Naive thymus-derived CD4-positive, alpha-beta T cell (primary cell): Measurements from ENCODE around the gene HIF3A. TPM values are rescaled to one million over a fixed set of nuclear protein-coding genes. Genes with fewer than 3 reads are reported as not detected.

Experiments used
- ATAC-seq: fragments of 150-1000 bp; cut with Tn5 transposase; 2 replicates; pipeline ENCODE4 v1.10.0; 2021; ENCODE audit warnings: mild to moderate bottlenecking, moderate library complexity
- CTCF ChIA-PET: fragments of 350-600 bp; sonication (Branson Sonifier 250); formaldehyde crosslinking; loops from one replicate; lab custom pipeline; 2021; ENCODE audit warnings: antibody characterized with exemption; lab: Charles Lee
- POLR2A ChIA-PET: fragments of 350-600 bp; sonication (Branson Sonifier 250); formaldehyde crosslinking; loops from one replicate; lab custom pipeline; 2021; ENCODE audit warnings: antibody characterized with exemption, inconsistent platforms; lab: Charles Lee
- DNase-seq, 9 donors: peaks; one replicate each; pipeline versions ENCODE4 v3.0.0 to v3.0.0-alpha.2; 2020 to 2022; ENCODE audit warnings: mixed read lengths in 1 of 9
- H3K27ac ChIP-seq: one replicate; pipeline ENCODE4 v1.7.0; 2013; ENCODE audit warnings: mild to moderate bottlenecking, low read depth, low read length, moderate library complexity
- H3K27me3 ChIP-seq, 2 donors: one replicate each; pipeline ENCODE4 v1.7.0; 2013; ENCODE audit warnings: low read length in 2 of 2, mild to moderate bottlenecking in 2 of 2, moderate library complexity in 2 of 2; ENCODE audit not compliant: control insufficient read depth in 2 of 2, insufficient read depth in 2 of 2
- H3K36me3 ChIP-seq, 3 experiments: 1 replicate in 2 of 3; 2 replicates in 1 of 3; pipeline ENCODE4 v1.7.0; 2013; ENCODE audit warnings: low read length in 3 of 3, mild to moderate bottlenecking in 3 of 3, moderate library complexity in 1 of 3; ENCODE audit not compliant: insufficient read depth in 3 of 3, control insufficient read depth in 2 of 3
- H3K4me1 ChIP-seq, 2 donors: one replicate each; pipeline ENCODE4 v1.7.0; 2013; ENCODE audit warnings: low read length in 2 of 2, mild to moderate bottlenecking in 2 of 2, moderate library complexity in 1 of 2; ENCODE audit not compliant: control insufficient read depth in 2 of 2, insufficient read depth in 2 of 2
- H3K4me3 ChIP-seq: 2 replicates; pipeline ENCODE4 v1.7.0; 2013; ENCODE audit warnings: mild to moderate bottlenecking, low read length
- H3K9me3 ChIP-seq, 3 experiments: 1 replicate in 2 of 3; 2 replicates in 1 of 3; pipeline ENCODE4 v1.7.0; 2013; ENCODE audit warnings: low read length in 3 of 3; ENCODE audit not compliant: control insufficient read depth in 2 of 3
- H3K27ac Mint-ChIP-seq, 9 donors: one replicate each; pipeline ENCODE4 v1.8.0; 2020 to 2022; ENCODE audit warnings: mixed read lengths in 9 of 9, mild to moderate bottlenecking in 8 of 9, moderate library complexity in 5 of 9, inconsistent platforms in 2 of 9
- H3K27me3 Mint-ChIP-seq, 5 donors: one replicate each; pipeline ENCODE4 v1.8.0; 2021 to 2022; ENCODE audit warnings: mixed read lengths in 5 of 5, mild to moderate bottlenecking in 1 of 5
- H3K36me3 Mint-ChIP-seq, 5 donors: one replicate each; pipeline ENCODE4 v1.8.0; 2020 to 2022; ENCODE audit warnings: mixed read lengths in 5 of 5, mild to moderate bottlenecking in 3 of 5, inconsistent platforms in 1 of 5
- H3K4me1 Mint-ChIP-seq, 7 donors: one replicate each; pipeline ENCODE4 v1.8.0; 2020 to 2022; ENCODE audit warnings: mixed read lengths in 7 of 7, mild to moderate bottlenecking in 3 of 7, inconsistent platforms in 1 of 7
- H3K4me3 Mint-ChIP-seq, 10 donors: one replicate each; pipeline ENCODE4 v1.8.0; 2020 to 2022; ENCODE audit warnings: mild to moderate bottlenecking in 10 of 10, mixed read lengths in 10 of 10, moderate library complexity in 6 of 10, inconsistent platforms in 2 of 10
- H3K9me3 Mint-ChIP-seq, 11 donors: one replicate each; pipeline ENCODE4 v1.8.0; 2020 to 2022; ENCODE audit warnings: mixed read lengths in 11 of 11, mild to moderate bottlenecking in 4 of 11, inconsistent platforms in 1 of 11, moderate library complexity in 1 of 11
- intact Hi-C, 2 donors: fragments of 100-400 bp; cut with micrococcal nuclease; formaldehyde crosslinking; loops; one replicate each; pipeline ENCODE4 v1.15.1; 2023
- polyA plus RNA-seq, 2 donors: library from polyadenylated mRNA; unstranded; fragments of 300-500 nt; fragmentation: Illumina TruSeq; gene quantifications; one replicate each; pipeline ENCODE4 v1.2.3, GENCODE V29; 2021
- total RNA-seq, 6 experiments: library from RNA in 5 of 6; stranded (reverse) in 5 of 6; gene quantifications; 1 replicate in 5 of 6; 2 replicates in 1 of 6; pipeline ENCODE4 v1.2.3 and lab custom pipeline; 2021 to 2026

HIF3A gene
- total and polyA plus RNA-seq, 7 experiments from 2014 or later, result not detected

DNA sequence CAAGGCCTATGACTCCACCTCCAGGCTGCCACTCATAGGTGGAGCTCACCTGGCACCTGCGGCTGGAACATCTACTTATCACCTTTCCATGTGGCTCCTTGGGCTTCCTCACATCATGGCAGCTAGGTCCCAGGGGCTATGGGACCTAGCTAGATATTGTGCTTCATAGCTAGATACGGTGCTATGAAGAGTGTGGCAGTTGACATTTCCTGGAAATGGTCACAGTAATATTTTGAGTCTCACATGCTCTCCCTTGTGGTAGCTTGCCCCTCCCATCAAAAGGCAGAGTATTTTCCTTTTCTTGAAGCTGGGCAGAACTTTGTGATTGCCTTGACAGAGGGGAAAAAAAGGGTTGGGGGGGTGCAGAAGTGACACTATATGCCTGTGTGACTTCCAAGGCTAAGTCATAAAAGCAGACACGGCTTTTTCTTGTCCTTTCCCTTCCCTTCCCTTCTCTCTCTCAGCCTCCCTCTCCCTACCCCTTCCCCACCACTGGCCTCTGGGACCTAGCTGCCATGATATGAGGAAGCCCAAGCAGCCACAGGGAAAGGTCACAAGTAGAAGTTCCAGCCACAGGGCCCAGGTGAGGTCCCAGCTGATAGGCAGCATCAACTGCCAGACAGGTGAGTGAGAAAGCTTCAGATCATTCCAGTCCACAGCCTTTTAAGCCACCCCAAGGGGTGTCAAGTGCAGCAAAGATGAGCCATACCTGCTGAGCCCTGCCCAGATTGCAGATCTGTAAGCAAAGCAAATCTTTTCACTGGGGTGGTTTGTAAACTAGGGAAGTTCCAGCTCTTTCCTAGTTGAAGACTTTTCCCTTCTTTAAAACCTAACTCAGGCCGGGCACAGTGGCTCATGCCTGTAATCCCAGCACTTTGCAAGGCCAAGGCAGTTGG lies 6.9 kb upstream of the HIF3A start:
- no peaks in the 10 kb centered on the region for H3K36me3 ChIP-seq
- DNase-seq (no peak), ATAC-seq (no peak)
- POLR2A ChIA-PET, result no interaction called here
- Mint-ChIP-seq H3K4me1 (peaks cover 0 to 5% (median 0%) of the 10 kb centered on the region in 7 donors), H3K9me3 (peaks cover 0 to 16% (median 5%) of the 10 kb centered on the region in 11 donors), H3K27me3 (peaks cover 4 to 14% (median 10%) of the 10 kb centered on the region in 5 donors), H3K4me3 (no peak overlapping the region), H3K36me3 (peaks cover 0 to 4% (median 0%) of the 10 kb centered on the region in 5 donors), H3K27ac (no peak overlapping the region)
- CTCF ChIA-PET, result interaction anchor here (0.6 kb wide), 1 partner anchor 249 kb away, joined by 3 read pairs; no protein-coding TSS in a partner anchor
- no peak overlapping the region for H3K4me3 ChIP-seq
- H3K27ac ChIP-seq, result no peak overlapping the region
- peaks cover 0 to 4% (median 0%) of the 10 kb centered on the region in 3 experiments for H3K9me3 ChIP-seq
- H3K4me1 ChIP-seq, result no peaks in the 10 kb centered on the region
- intact Hi-C loops, result no loop called here
- no peaks in the 10 kb centered on the region for H3K27me3 ChIP-seq

- H3K4me1 Mint-ChIP-seq, result peaks cover 0 to 13% (median 4%) of the 10 kb centered on the region in 7 donors
- Histone ChIP-seq H3K4me1 (peaks cover 0 to 3% of the 10 kb centered on the region in 2 donors), H3K4me3 (no peak overlapping the region), H3K27ac (no peak overlapping the region), H3K27me3 (no peaks in the 10 kb centered on the region), H3K9me3 (peaks cover 0 to 4% (median 0%) of the 10 kb centered on the region in 3 experiments), H3K36me3 (no peaks in the 10 kb centered on the region)
- POLR2A ChIA-PET, result no interaction called here
- peaks cover 16 to 32% (median 26%) of the 10 kb centered on the region in 5 donors for H3K27me3 Mint-ChIP-seq
- CTCF ChIA-PET, result no interaction called here
- DNase-seq (no peak), ATAC-seq (no peak)
- intact Hi-C loops, result no loop called here
- H3K4me3 Mint-ChIP-seq, result no peak overlapping the region
- peaks cover 0 to 5% (median 0%) of the 10 kb centered on the region in 5 donors for H3K36me3 Mint-ChIP-seq
- peaks cover 0 to 20% (median 7%) of the 10 kb centered on the region in 11 donors for H3K9me3 Mint-ChIP-seq
- no peak overlapping the region for H3K27ac Mint-ChIP-seq
These were observed 5.0 kb upstream of the HIF3A start for GRCh38 chr19:46291829-46292228.

DNA sequence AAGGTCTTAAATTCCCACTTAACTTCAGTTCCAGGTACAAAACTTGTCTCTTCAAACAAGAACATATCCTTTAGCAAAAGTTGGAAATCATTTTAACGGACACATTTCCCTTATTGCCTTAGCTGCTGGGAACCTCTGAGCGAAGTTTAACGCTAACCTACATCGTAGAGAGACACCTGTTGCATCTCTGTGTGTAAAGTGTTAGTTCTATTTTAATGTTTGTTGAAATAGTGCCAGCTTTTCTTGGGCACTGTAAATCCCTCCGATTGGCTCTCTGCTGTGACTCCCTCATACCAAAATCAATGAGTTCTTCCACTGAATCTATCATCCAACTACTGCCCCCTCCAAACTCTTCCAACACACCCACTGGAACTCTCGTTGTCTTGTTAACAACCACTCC lies 2.3 kb upstream of the HIF3A start:
- Mint-ChIP-seq H3K9me3 (peaks cover 0 to 12% (median 6%) of the 10 kb centered on the region in 11 donors), H3K4me1 (peaks cover 0 to 9% (median 3%) of the 10 kb centered on the region in 7 donors), H3K36me3 (peaks cover 0 to 5% (median 0%) of the 10 kb centered on the region in 5 donors), H3K4me3 (no peak overlapping the region), H3K27ac (no peak overlapping the region), H3K27me3 (peaks cover 22 to 39% (median 28%) of the 10 kb centered on the region in 5 donors)
- POLR2A ChIA-PET, result no interaction called here
- Histone ChIP-seq H3K4me3 (no peak overlapping the region), H3K4me1 (peaks cover 0 to 3% of the 10 kb centered on the region in 2 donors), H3K27me3 (no peaks in the 10 kb centered on the region), H3K36me3 (no peaks in the 10 kb centered on the region), H3K27ac (no peak overlapping the region), H3K9me3 (peaks cover 0 to 4% (median 0%) of the 10 kb centered on the region in 3 experiments)
- no peak for DNase-seq
- intact Hi-C loops, result no loop called here
- CTCF ChIA-PET, result no interaction called here
- no peak for ATAC-seq

DNA sequence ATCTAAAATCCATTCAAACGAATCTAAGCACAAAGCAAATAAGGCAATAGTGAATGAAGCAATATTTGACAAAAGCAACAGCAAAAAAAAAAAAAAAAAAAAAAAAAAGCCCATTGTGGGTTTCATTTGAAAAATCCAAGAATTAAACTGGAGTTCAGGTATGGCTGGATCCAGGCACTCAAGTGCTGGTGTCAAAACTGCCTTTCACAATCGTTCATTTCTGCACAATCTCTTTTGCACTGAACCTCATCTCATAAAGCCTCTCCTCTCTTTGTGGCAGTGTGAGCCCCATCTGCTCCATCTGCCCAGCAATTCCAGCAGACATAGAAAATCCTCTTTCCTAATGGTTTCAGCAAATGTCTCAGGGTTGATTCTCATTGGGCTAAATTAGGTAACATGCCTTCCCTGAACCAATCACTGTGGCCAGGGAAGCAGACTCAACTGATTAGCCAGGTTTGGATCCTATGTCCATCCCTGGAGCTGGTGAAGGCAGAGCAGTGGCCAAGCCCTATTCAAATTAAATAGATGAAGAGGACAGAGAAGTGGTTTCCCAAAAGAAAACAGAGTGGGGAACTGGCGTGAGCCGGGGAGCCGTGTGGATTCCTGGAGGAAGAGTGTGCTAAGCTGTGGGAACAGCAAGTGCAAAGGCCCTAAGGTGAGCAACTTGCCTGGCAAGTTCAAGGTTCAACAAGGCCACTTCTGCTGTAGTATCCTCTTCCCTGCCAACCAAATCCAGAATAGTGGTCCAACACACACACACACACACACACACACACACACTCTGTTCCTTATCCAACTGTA lies 1.2 kb upstream of the HIF3A start:
- Histone ChIP-seq H3K36me3 (no peaks in the 10 kb centered on the region), H3K4me1 (peaks cover 0 to 3% of the 10 kb centered on the region in 2 donors), H3K27ac (no peak overlapping the region), H3K4me3 (no peak overlapping the region), H3K9me3 (no peaks in the 10 kb centered on the region), H3K27me3 (no peaks in the 10 kb centered on the region)
- ATAC-seq (no peak), DNase-seq (no peak)
- H3K27me3 Mint-ChIP-seq, result peaks cover 22 to 39% (median 32%) of the 10 kb centered on the region in 5 donors
- peaks cover 0 to 5% (median 0%) of the 10 kb centered on the region in 5 donors for H3K36me3 Mint-ChIP-seq
- no peak overlapping the region for H3K27ac Mint-ChIP-seq
- CTCF ChIA-PET, result no interaction called here
- H3K4me1 Mint-ChIP-seq, result peaks cover 0 to 9% (median 0%) of the 10 kb centered on the region in 7 donors
- POLR2A ChIA-PET, result no interaction called here
- H3K4me3 Mint-ChIP-seq, result no peak overlapping the region
- H3K9me3 Mint-ChIP-seq, result peaks cover 0 to 4% (median 0%) of the 10 kb centered on the region in 11 donors
- intact Hi-C loops, result no loop called here

DNA sequence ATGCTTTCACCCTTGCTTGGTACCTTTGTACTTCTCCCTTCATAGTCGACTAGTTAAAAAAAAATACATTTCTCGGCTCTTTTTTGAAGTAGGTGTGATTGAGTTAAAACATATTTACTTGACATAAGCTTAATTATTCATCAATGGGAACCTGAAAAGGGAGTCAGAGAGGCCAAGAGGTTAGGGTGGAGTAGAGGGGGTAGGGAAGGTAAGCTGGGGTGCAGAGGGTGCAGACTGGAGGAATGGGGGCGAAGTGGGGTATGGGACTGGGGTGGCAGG lies 701 bp upstream of the HIF3A start:
- H3K27ac ChIP-seq, result no peak overlapping the region
- POLR2A ChIA-PET, result no interaction called here

GRCh38 chr19:46297700-46298478 lies 1.0 kb downstream of the HIF3A start:
- Histone ChIP-seq H3K4me3 (no peak overlapping the region), H3K36me3 (no peaks in the 10 kb centered on the region), H3K9me3 (no peaks in the 10 kb centered on the region), H3K27ac (no peak overlapping the region), H3K27me3 (no peaks in the 10 kb centered on the region), H3K4me1 (peaks cover 0 to 3% of the 10 kb centered on the region in 2 donors)
- intact Hi-C loops, result no loop called here
- Mint-ChIP-seq H3K36me3 (peaks cover 0 to 5% (median 0%) of the 10 kb centered on the region in 5 donors), H3K9me3 (peaks cover 0 to 7% (median 0%) of the 10 kb centered on the region in 11 donors), H3K27me3 (peaks cover 22 to 39% (median 32%) of the 10 kb centered on the region in 5 donors), H3K4me1 (peaks cover 0 to 9% (median 0%) of the 10 kb centered on the region in 7 donors), H3K27ac (no peak overlapping the region), H3K4me3 (no peak overlapping the region)
- POLR2A ChIA-PET, result no interaction called here
- DNase-seq, result no peak
- ATAC-seq, result no peak
- CTCF ChIA-PET, result no interaction called here

More for the DNA sequence above, 701 bp upstream of the HIF3A start:
- ATAC-seq, result no peak
- Mint-ChIP-seq H3K27ac (no peak overlapping the region), H3K9me3 (peaks cover 0 to 4% (median 0%) of the 10 kb centered on the region in 11 donors), H3K27me3 (peaks cover 22 to 39% (median 32%) of the 10 kb centered on the region in 5 donors), H3K36me3 (peaks cover 0 to 5% (median 0%) of the 10 kb centered on the region in 5 donors), H3K4me1 (peaks cover 0 to 9% (median 0%) of the 10 kb centered on the region in 7 donors), H3K4me3 (peak overlapping the region in 1 of 10 donors; percentile 45)
- no peaks in the 10 kb centered on the region for H3K36me3 ChIP-seq
- H3K9me3 ChIP-seq, result no peaks in the 10 kb centered on the region
- CTCF ChIA-PET, result no interaction called here
- H3K4me1 ChIP-seq, result peaks cover 0 to 3% of the 10 kb centered on the region in 2 donors
- no peaks in the 10 kb centered on the region for H3K27me3 ChIP-seq
- no peak for DNase-seq
- H3K4me3 ChIP-seq, result no peak overlapping the region
- intact Hi-C loops, result no loop called here
